Uterus (tissue), 2 donors: ENCODE measurements around the gene CCDC169.

ENCODE experiments used
- CTCF ChIP-seq, 4 experiments: fragments of 200-600 bp in 2 of 4; fragments of 450-650 bp in 2 of 4; sonication (generic) in 2 of 4; IDR thresholded peaks; one replicate each; pipeline ENCODE4 v1.5.1; 2016 to 2019; ENCODE audit warnings: antibody characterized with exemption in 4 of 4, mild to moderate bottlenecking in 2 of 4, moderate library complexity in 1 of 4
- POLR2A ChIP-seq, 2 donors: fragments of 450-650 bp; IDR thresholded peaks; one replicate each; pipeline ENCODE4 v1.6.1; 2016; ENCODE audit warnings: antibody characterized with exemption in 2 of 2, mild to moderate bottlenecking in 1 of 2, moderate library complexity in 1 of 2

GRCh38 chr13:36313047-36313969 lies 15.7 kb upstream of the CCDC169 start:
- TF ChIP-seq CTCF (IDR thresholded peaks at IDR 0.05) (no peak), POLR2A (IDR thresholded peaks at IDR 0.05) (no peak)
